ENCODE measurements around the gene CISD3.

CISD3 gene

DNA sequence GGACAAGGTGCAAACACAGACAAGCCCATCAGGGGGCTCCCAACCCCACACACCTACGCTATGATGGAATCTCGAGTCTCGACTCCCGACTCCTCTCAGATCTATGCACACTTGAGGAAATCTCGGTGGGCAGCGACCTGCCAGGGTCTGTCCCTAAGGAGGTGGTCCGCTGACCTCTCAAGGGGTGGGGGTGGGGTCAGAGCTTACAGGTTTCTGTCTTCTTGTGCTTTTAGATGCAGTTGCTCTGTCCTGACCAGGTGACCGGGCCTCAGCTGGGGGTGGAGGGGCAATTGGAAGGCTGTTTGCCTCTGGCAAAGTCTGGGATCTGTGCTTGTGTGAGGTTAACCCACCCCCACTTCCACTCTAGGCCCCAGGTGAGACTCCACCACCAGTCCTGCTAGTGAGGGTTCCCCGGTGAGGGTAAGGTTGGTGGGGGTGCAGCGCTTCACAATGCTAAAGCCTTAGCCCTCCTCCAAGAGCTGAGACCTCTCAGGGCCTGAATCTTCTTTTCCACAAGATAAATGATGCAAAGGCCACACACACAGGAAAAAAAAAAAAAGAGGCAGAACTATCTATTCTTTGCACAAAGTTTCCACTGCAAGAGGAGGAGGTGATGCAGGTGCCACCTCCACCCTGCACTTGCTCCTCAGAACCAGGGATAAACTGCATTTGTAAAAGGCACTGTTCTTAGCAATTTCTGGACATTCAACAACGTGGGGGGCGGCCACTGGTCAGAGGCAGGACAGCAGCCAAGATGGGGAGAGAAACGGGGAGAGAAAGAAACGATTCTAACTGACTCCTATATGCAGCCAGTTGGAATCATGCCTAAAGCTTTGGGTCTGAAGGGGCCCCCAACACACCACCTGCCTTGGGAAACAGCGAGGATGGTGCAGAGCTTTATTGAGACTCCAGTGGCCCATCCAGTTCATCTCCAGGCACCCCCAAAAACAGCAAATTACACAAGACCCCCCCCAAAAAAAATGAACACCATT lies 4.1 kb downstream of the CISD3 start:
- Histone ChIP-seq H3K27me3 (ENCODE audit: control insufficient read depth, insufficient read depth, low read length) (no peaks in the 10 kb centered on the region), H3K4me3 (ENCODE audit: low read length) (no peak overlapping the region), H3K27ac (ENCODE audit: low read depth, low read length) (no peak overlapping the region), H3K36me3 (ENCODE audit: control insufficient read depth, insufficient read depth, low read length) (peaks cover 9% of the 10 kb centered on the region), H3K4me1 (ENCODE audit: control insufficient read depth, insufficient read depth, low read length) (peaks cover 6% of the 10 kb centered on the region), H3K9ac (ENCODE audit: low read length) (no peak overlapping the region)

DNA sequence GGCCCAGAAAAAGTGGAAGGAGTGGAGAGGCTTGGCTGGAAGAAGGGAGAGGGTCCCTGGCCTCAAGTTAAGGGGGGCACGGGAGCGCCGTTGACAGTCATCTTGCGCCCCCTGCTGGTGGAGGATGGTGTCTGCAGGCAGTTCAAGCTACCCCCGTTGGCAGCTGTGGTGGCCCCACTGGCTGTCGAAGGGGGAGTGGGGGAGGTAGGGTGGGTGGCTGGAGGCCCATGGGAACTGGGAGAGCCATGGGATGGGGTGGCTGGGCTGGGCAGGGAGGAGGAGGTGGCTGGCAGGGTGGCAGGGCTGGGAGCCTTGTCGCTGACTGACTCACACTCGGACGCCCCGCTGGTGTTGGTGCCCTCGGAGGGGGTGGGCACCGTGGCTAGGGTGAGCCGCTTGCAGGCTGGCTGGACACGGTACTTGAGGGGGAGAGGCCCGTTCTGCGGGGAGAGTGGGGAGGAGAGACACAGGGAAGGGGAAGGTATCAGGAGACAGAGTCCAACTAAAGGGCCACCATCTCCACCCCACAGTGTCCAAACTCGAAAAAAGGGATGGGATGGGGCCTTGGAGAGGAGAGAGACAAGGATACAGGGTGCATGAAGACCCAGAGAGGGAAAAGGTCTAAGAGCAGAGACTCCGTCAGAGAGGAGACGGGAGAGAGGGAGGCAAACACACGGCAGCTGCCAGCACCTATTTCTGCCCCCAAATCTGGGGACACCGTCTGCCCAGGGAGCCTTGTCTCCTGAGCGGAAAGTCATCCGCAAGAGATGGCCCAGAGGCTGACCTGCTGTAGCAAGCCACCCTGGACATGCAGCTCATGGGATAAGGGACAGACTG lies 5.2 kb downstream of the CISD3 start:
- Histone ChIP-seq H3K4me1 (ENCODE audit: control insufficient read depth, insufficient read depth, low read length) (peaks cover 6% of the 10 kb centered on the region), H3K27me3 (ENCODE audit: control insufficient read depth, insufficient read depth, low read length) (no peaks in the 10 kb centered on the region), H3K9ac (ENCODE audit: low read length) (no peak overlapping the region), H3K4me3 (ENCODE audit: low read length) (no peak overlapping the region), H3K36me3 (ENCODE audit: control insufficient read depth, insufficient read depth, low read length) (peaks cover 13% of the 10 kb centered on the region), H3K27ac (ENCODE audit: low read depth, low read length) (no peak overlapping the region)

DNA sequence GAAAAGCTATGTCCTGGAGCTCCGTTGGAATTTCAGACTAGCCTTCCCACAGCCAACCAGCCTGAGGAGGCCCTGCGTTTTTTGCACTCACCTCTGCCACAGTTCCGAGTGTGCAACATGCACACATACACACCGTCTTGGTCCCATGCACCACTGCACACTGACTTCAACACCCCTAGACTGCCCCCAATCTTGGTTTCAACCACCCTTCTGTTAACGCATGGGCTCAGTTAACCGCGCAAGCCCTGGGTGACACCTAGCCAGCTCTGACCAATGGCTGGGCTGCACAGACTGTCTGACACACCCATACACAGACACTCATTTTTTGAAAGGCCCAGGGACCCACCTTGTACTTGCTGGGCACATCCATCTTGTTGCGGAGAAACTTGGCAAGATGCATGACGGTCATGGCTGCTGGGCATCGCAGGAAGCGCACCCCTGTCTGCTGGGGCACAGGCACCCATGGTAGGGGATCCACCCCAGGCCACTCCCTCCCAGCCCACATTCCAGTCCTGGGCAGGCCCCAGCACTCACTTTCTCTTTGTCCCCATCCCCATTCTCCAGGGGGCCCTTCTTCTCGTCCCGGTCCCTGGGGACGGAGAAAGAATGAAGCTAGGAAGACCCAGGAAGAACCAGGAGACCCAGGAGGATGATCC lies 8.0 kb downstream of the CISD3 start:
- no peak overlapping the region for H3K27ac ChIP-seq (ENCODE audit: low read depth, low read length)
- H3K36me3 ChIP-seq (ENCODE audit: control insufficient read depth, insufficient read depth, low read length), result peaks cover 10% of the 10 kb centered on the region
- no peaks in the 10 kb centered on the region for H3K27me3 ChIP-seq (ENCODE audit: control insufficient read depth, insufficient read depth, low read length)
- H3K4me3 ChIP-seq (ENCODE audit: low read length), result no peak overlapping the region
- no peak overlapping the region for H3K9ac ChIP-seq (ENCODE audit: low read length)
- H3K4me1 ChIP-seq (ENCODE audit: control insufficient read depth, insufficient read depth, low read length), result peaks cover 23% of the 10 kb centered on the region

DNA sequence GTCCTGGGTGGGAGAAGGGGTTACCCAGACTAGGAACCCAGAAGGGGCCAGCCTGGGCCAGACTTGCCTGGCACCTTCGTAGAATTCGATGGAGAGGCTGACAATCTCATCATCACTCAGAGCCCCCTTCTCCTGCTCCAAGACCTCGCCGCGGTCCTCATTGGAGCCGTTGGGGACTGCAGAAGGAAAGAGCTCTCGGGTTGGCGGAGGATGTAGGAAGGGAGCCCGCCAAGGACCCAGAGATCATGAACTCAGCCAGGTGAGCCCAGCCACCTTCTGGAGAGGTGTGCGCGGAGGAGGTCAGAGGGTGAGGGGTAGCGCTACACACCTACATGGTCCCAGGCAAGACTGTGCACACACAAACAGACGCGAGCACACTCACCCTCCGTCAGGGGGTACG lies 8.5 kb downstream of the CISD3 start:
- H3K4me1 ChIP-seq (ENCODE audit: control insufficient read depth, insufficient read depth, low read length), result peaks cover 23% of the 10 kb centered on the region
- H3K27me3 ChIP-seq (ENCODE audit: control insufficient read depth, insufficient read depth, low read length), result no peaks in the 10 kb centered on the region
- peaks cover 8% of the 10 kb centered on the region for H3K36me3 ChIP-seq (ENCODE audit: control insufficient read depth, insufficient read depth, low read length)
- no peak overlapping the region for H3K4me3 ChIP-seq (ENCODE audit: low read length)
- no peak overlapping the region for H3K27ac ChIP-seq (ENCODE audit: low read depth, low read length)
- no peak overlapping the region for H3K9ac ChIP-seq (ENCODE audit: low read length)

GRCh38 chr17:38739305-38739704 lies 9.2 kb downstream of the CISD3 start:
- no peaks in the 10 kb centered on the region for H3K27me3 ChIP-seq (ENCODE audit: control insufficient read depth, insufficient read depth, low read length)
- no peak overlapping the region for H3K9ac ChIP-seq (ENCODE audit: low read length)
- no peak overlapping the region for H3K27ac ChIP-seq (ENCODE audit: low read depth, low read length)
- H3K4me1 ChIP-seq (ENCODE audit: control insufficient read depth, insufficient read depth, low read length), result peaks cover 23% of the 10 kb centered on the region
- H3K36me3 ChIP-seq (ENCODE audit: control insufficient read depth, insufficient read depth, low read length), result peaks cover 8% of the 10 kb centered on the region
- H3K4me3 ChIP-seq (ENCODE audit: low read length), result no peak overlapping the region

DNA sequence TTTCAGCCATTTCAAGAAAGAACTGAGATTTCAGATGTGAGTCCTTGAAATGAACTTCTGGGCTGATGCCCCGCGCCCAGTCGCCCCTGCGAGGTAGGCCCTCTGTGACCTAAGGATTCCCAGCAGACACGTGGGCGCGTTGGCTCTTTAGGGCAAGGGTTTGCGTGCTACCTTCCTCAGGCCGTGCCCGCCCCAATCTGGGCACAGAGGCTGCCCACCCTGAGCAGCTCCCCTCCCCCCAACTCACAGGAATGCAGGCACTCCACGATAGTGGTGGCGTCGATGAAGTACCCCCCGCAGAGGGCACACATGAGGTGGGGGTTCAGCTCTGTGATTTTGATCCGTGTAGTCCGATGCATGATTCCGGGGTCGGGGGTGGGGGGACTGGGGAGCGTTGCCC lies 9.9 kb downstream of the CISD3 start:
- no peak overlapping the region for H3K9ac ChIP-seq (ENCODE audit: low read length)
- H3K27ac ChIP-seq (ENCODE audit: low read depth, low read length), result no peak overlapping the region
- peaks cover 8% of the 10 kb centered on the region for H3K36me3 ChIP-seq (ENCODE audit: control insufficient read depth, insufficient read depth, low read length)
- H3K4me1 ChIP-seq (ENCODE audit: control insufficient read depth, insufficient read depth, low read length), result peaks cover 23% of the 10 kb centered on the region
- no peak overlapping the region for H3K4me3 ChIP-seq (ENCODE audit: low read length)
- no peaks in the 10 kb centered on the region for H3K27me3 ChIP-seq (ENCODE audit: control insufficient read depth, insufficient read depth, low read length)

- Histone ChIP-seq H3K9ac (ENCODE audit: low read length) (no peak overlapping the region), H3K4me1 (ENCODE audit: control insufficient read depth, insufficient read depth, low read length) (peaks cover 23% of the 10 kb centered on the region), H3K36me3 (ENCODE audit: control insufficient read depth, insufficient read depth, low read length) (peaks cover 4% of the 10 kb centered on the region), H3K27ac (ENCODE audit: low read depth, low read length) (no peak overlapping the region), H3K4me3 (ENCODE audit: low read length) (no peak overlapping the region), H3K27me3 (ENCODE audit: control insufficient read depth, insufficient read depth, low read length) (no peaks in the 10 kb centered on the region)
Measured at GRCh38 chr17:38740806-38741205, 10.7 kb downstream of the CISD3 start.

GRCh38 chr17:38741461-38741860 lies 11.3 kb downstream of the CISD3 start:
- peaks cover 23% of the 10 kb centered on the region for H3K4me1 ChIP-seq (ENCODE audit: control insufficient read depth, insufficient read depth, low read length)
- H3K27ac ChIP-seq (ENCODE audit: low read depth, low read length), result peak overlapping the region; percentile 89
- peak overlapping the region; percentile 4 for H3K4me3 ChIP-seq (ENCODE audit: low read length)
- peaks cover 4% of the 10 kb centered on the region for H3K36me3 ChIP-seq (ENCODE audit: control insufficient read depth, insufficient read depth, low read length)
- no peak overlapping the region for H3K9ac ChIP-seq (ENCODE audit: low read length)
- H3K27me3 ChIP-seq (ENCODE audit: control insufficient read depth, insufficient read depth, low read length), result no peaks in the 10 kb centered on the region

GRCh38 chr17:38741921-38742410 lies 11.8 kb downstream of the CISD3 start:
- H3K9ac ChIP-seq (ENCODE audit: low read length), result no peak overlapping the region
- no peaks in the 10 kb centered on the region for H3K27me3 ChIP-seq (ENCODE audit: control insufficient read depth, insufficient read depth, low read length)
- H3K4me1 ChIP-seq (ENCODE audit: control insufficient read depth, insufficient read depth, low read length), result peaks cover 23% of the 10 kb centered on the region
- peak overlapping the region; percentile 89 for H3K27ac ChIP-seq (ENCODE audit: low read depth, low read length)
- peaks cover 4% of the 10 kb centered on the region for H3K36me3 ChIP-seq (ENCODE audit: control insufficient read depth, insufficient read depth, low read length)
- H3K4me3 ChIP-seq (ENCODE audit: low read length), result peak overlapping the region; percentile 39

GRCh38 chr17:38742411-38743308 lies 12.5 kb downstream of the CISD3 start:
- H3K9ac ChIP-seq (ENCODE audit: low read length), result no peak overlapping the region
- peaks cover 23% of the 10 kb centered on the region for H3K4me1 ChIP-seq (ENCODE audit: control insufficient read depth, insufficient read depth, low read length)
- peaks cover 4% of the 10 kb centered on the region for H3K36me3 ChIP-seq (ENCODE audit: control insufficient read depth, insufficient read depth, low read length)
- H3K27ac ChIP-seq (ENCODE audit: low read depth, low read length), result peak overlapping the region; percentile 89
- peak overlapping the region; percentile 50 for H3K4me3 ChIP-seq (ENCODE audit: low read length)
- peaks cover under 1% of the 10 kb centered on the region for H3K27me3 ChIP-seq (ENCODE audit: control insufficient read depth, insufficient read depth, low read length)

DNA sequence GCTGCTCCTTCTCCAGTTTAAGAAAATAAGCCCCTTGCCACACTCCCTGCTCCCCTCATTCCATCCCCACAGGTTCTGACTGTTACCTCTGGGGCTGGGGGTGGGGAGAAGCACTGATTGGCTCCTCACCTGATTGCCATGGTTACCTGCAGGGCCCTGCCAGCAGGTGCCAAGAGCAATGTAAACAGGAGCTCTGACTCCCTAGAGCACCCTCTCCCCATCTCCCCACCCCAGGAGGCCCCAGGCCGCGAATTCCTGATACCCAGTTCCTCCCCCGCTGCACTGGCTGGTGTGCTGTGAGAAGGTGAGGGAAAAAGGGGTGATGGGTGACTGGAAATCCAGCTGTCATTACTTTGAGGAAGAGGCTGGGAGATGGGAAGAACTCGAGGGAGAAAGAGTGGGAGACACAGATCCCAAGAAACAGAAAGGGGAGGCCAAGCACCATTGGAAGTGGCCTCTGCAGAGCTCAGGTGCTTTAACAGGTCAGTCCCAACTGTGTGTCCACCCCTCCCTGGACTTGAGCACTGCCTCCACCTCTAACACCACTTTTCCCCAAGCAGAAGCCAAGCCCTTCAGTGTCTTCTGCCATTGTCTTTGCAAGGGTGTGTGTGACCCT lies 13.5 kb downstream of the CISD3 start:
- Histone ChIP-seq H3K27me3 (ENCODE audit: control insufficient read depth, insufficient read depth, low read length) (peaks cover 2% of the 10 kb centered on the region), H3K4me1 (ENCODE audit: control insufficient read depth, insufficient read depth, low read length) (peaks cover 23% of the 10 kb centered on the region), H3K27ac (ENCODE audit: low read depth, low read length) (no peak overlapping the region), H3K9ac (ENCODE audit: low read length) (no peak overlapping the region), H3K36me3 (ENCODE audit: control insufficient read depth, insufficient read depth, low read length) (peaks cover 4% of the 10 kb centered on the region), H3K4me3 (ENCODE audit: low read length) (no peak overlapping the region)
